SK-N-SH (cell line): Measurements from ENCODE around the gene PTPN4. TPM values are rescaled to one million over a fixed set of nuclear protein-coding genes. Genes with fewer than 3 reads are reported as not detected.

Experiments used
- CTCF ChIA-PET: fragments of 300-600, 350-600 bp; formaldehyde crosslinking; extraction: SDS; loops from one replicate; lab custom pipeline; 2021; lab: Yijun Ruan, JAX
- POLR2A ChIA-PET: fragments of 350-600 bp; sonication (Branson Sonifier 250); formaldehyde crosslinking; extraction: SDS; loops from one replicate; lab custom pipeline; 2020; ENCODE audit warnings: antibody characterized with exemption, inconsistent platforms; lab: Yijun Ruan, JAX
- DNase-seq: peaks from one replicate; pipeline ENCODE4 v3.0.0; 2012
- H2AFZ ChIP-seq: fragments of 200-600 bp; sonication (generic); 2 replicates; pipeline ENCODE4 v1.8.1; 2016; ENCODE audit warnings: antibody characterized with exemption, mild to moderate bottlenecking, low read depth
- H3F3A ChIP-seq: fragments of 200-600 bp; sonication (generic); replicated peaks from 2 replicates; pipeline ENCODE3; 2016; ENCODE audit warnings: antibody characterized with exemption, mild to moderate bottlenecking; ENCODE audit not compliant: insufficient read depth
- H3K27ac ChIP-seq, 2 experiments: fragments of 200-500 bp in 1 of 2; fragments of 200-600 bp in 1 of 2; sonication (Bioruptor generic) in 1 of 2; sonication (generic), shearing (Covaris generic) in 1 of 2; 2 replicates each; pipeline versions ENCODE4 v1.5.1 to v1.6.1; 2014 to 2016; ENCODE audit warnings: low read depth in 2 of 2, inconsistent platforms in 1 of 2, low read length in 1 of 2, mild to moderate bottlenecking in 1 of 2, mixed read lengths in 1 of 2
- H3K27me3 ChIP-seq: fragments of 200-600 bp; sonication (generic), shearing (Covaris generic); 2 replicates; pipeline ENCODE4 v1.6.1; 2016; ENCODE audit warnings: mixed run types; ENCODE audit not compliant: insufficient read depth
- H3K36me3 ChIP-seq, 2 experiments: fragments of 200-500 bp in 1 of 2; fragments of 200-600 bp in 1 of 2; sonication (Bioruptor generic) in 1 of 2; sonication (generic) in 1 of 2; replicated peaks in 1 of 2; 2 replicates each; pipeline versions ENCODE3 to v1.5.1; 2014 to 2016; ENCODE audit warnings: low read length in 1 of 2, mild to moderate bottlenecking in 1 of 2; ENCODE audit not compliant: insufficient read depth in 2 of 2, control insufficient read depth in 1 of 2
- H3K4me1 ChIP-seq, 2 experiments: fragments of 200-500 bp in 1 of 2; fragments of 200-600 bp in 1 of 2; sonication (Bioruptor generic) in 1 of 2; sonication (generic), shearing (Covaris generic) in 1 of 2; 2 replicates each; pipeline versions ENCODE4 v1.5.1 to v1.6.1; 2014 to 2016; ENCODE audit warnings: low read depth in 1 of 2, low read length in 1 of 2, mixed run types in 1 of 2; ENCODE audit not compliant: insufficient read depth in 2 of 2, control insufficient read depth in 1 of 2
- H3K4me2 ChIP-seq: fragments of 200-600 bp; sonication (generic), shearing (Covaris generic); 2 replicates; pipeline ENCODE4 v1.6.1; 2017; ENCODE audit warnings: mixed run types
- H3K4me3 ChIP-seq, 2 experiments: fragments of 200-500 bp in 1 of 2; fragments of 200-600 bp in 1 of 2; sonication (Bioruptor generic) in 1 of 2; sonication (generic), shearing (Covaris generic) in 1 of 2; 2 replicates each; pipeline versions ENCODE4 v1.5.1 to v1.8.1; 2014 to 2016; ENCODE audit warnings: low read depth in 2 of 2, inconsistent platforms in 1 of 2, low read length in 1 of 2, mild to moderate bottlenecking in 1 of 2, mixed read lengths in 1 of 2, moderate library complexity in 1 of 2
- H3K79me2 ChIP-seq: fragments of 200-600 bp; sonication (generic); 2 replicates; pipeline ENCODE4 v1.8.1; 2017; ENCODE audit warnings: mild to moderate bottlenecking; ENCODE audit not compliant: insufficient read depth
- H3K9ac ChIP-seq: fragments of 200-600 bp; sonication (generic); 2 replicates; pipeline ENCODE4 v1.6.1; 2017; ENCODE audit warnings: mixed run types
- H3K9me2 ChIP-seq: fragments of 200-600 bp; sonication (generic); 2 replicates; pipeline ENCODE4 v1.6.1; 2017; ENCODE audit warnings: mixed run types
- H3K9me3 ChIP-seq: fragments of 200-600 bp; sonication (generic); 2 replicates; pipeline ENCODE4 v1.6.1; 2017; ENCODE audit warnings: mixed run types, mild to moderate bottlenecking, moderate library complexity
- H4K20me1 ChIP-seq: fragments of 200-600 bp; sonication (generic); 2 replicates; pipeline ENCODE4 v1.6.1; 2017; ENCODE audit warnings: mild to moderate bottlenecking, mixed run types; ENCODE audit not compliant: insufficient read depth
- CHD2 ChIP-seq: fragments of 150-350 bp; IDR thresholded peaks from 2 replicates; pipeline ENCODE4 v1.6.1; 2018; ENCODE audit warnings: low read length; ENCODE audit not compliant: partially characterized antibody
- EP300 ChIP-seq, 2 experiments: IDR thresholded peaks; 2 replicates each; pipeline versions ENCODE4 v1.4.0 to v1.6.1; 2012; ENCODE audit warnings: borderline replicate concordance in 1 of 2, low read depth in 1 of 2, low read length in 1 of 2
- FOXJ3 ChIP-seq: sonication (generic); formaldehyde crosslinking; IDR thresholded peaks from 2 replicates; pipeline ENCODE4 v1.5.1; 2020; ENCODE audit warnings: mild to moderate bottlenecking, missing genetic modification reagents
- FOXM1 ChIP-seq: IDR thresholded peaks from 2 replicates; pipeline ENCODE4 v1.4.0; 2012; ENCODE audit warnings: low read depth, mild to moderate bottlenecking
- IRF3 ChIP-seq: fragments of 150-350 bp; IDR thresholded peaks from 2 replicates; pipeline ENCODE4 v1.6.1; 2016; ENCODE audit warnings: mild to moderate bottlenecking, low read depth, low read length
- NFIC ChIP-seq: IDR thresholded peaks from 2 replicates; pipeline ENCODE4 v1.4.0; 2012; ENCODE audit warnings: borderline replicate concordance
- NRF1 ChIP-seq: IDR thresholded peaks from 2 replicates; pipeline ENCODE4 v1.6.1; 2012; ENCODE audit warnings: low read depth, mild to moderate bottlenecking, low read length
- PBX3 ChIP-seq: IDR thresholded peaks from 2 replicates; pipeline ENCODE4; 2012
- POLR2AphosphoS5 ChIP-seq: IDR thresholded peaks from 2 replicates; pipeline ENCODE4 v1.6.1; 2012; ENCODE audit warnings: low read depth, low read length
- RFX5 ChIP-seq: IDR thresholded peaks from 2 replicates; pipeline ENCODE4 v1.6.1; 2012; ENCODE audit warnings: mild to moderate bottlenecking, improper control_type of control experiment, low read length
- SIN3A ChIP-seq: IDR thresholded peaks from 2 replicates; pipeline ENCODE4 v1.6.1; 2012; ENCODE audit warnings: low read depth, mild to moderate bottlenecking, low read length, moderate library complexity, borderline replicate concordance
- TAF1 ChIP-seq: IDR thresholded peaks from 2 replicates; pipeline ENCODE4 v1.6.1; 2012; ENCODE audit warnings: low read depth, mild to moderate bottlenecking, low read length, moderate library complexity, borderline replicate concordance
- TCF12 ChIP-seq: IDR thresholded peaks from 2 replicates; pipeline ENCODE4 v1.4.0; 2012
- TEAD4 ChIP-seq: IDR thresholded peaks from 2 replicates; pipeline ENCODE4 v1.4.0; 2012; ENCODE audit warnings: mild to moderate bottlenecking, borderline replicate concordance; ENCODE audit not compliant: insufficient read depth
- YY1 ChIP-seq: IDR thresholded peaks from 2 replicates; pipeline ENCODE4 v1.4.0; 2012; ENCODE audit warnings: low read depth, mild to moderate bottlenecking
- ZBTB33 ChIP-seq: IDR thresholded peaks from 2 replicates; pipeline ENCODE4 v1.4.0; 2012; ENCODE audit warnings: low read depth, borderline replicate concordance
- WGBS: methylation state at CpG from one replicate; pipeline ENCODE4 v1.1.6; 2017; ENCODE audit warnings: low lambda C conversion rate; 5-methylcytosine and 5-hydroxymethylcytosine counted together
- polyA plus RNA-seq, 3 experiments: library from polyadenylated mRNA; depleted of rRNA; stranded (reverse); fragments of >200 nt; gene quantifications; 2 replicates each; pipeline ENCODE4 v1.2.3, GENCODE V29; 2012

Gene PTPN4
- polyA plus RNA-seq, 1 of the 3 experiments (the other 2 are of a cell fraction), result 6.2 TPM

- no peaks in the 10 kb centered on the region for H3K9me3 ChIP-seq
- WGBS, result 92% methylated on average over 2 of the region's 2 CpGs
Observed at GRCh38 chr2:119950966-119951365, 191.2 kb downstream of the PTPN4 start.

GRCh38 chr2:119958670-119959268 lies 199.0 kb downstream of the PTPN4 start:
- Histone ChIP-seq H3K79me2 (no peaks in the 10 kb centered on the region), H3K9me2 (no peaks in the 10 kb centered on the region), H3K9me3 (no peaks in the 10 kb centered on the region; the same call in 1 of the 2 replicates), H3K4me1 (no peaks in the 10 kb centered on the region), H3K4me2 (no peak overlapping the region), H2AFZ (no peak overlapping the region), H3K27me3 (no peaks in the 10 kb centered on the region), H3K27ac (no peak overlapping the region), H3F3A (peaks cover 8% of the 10 kb centered on the region), H3K9ac (no peak overlapping the region), H3K4me3 (no peak overlapping the region), H4K20me1 (no peaks in the 10 kb centered on the region), H3K36me3 (peaks cover 40 to 64% of the 10 kb centered on the region in 2 experiments)
- ChIA-PET CTCF (interaction anchor here (1.0 kb wide), 1 partner anchor 10 kb away, joined by 3 read pairs; no protein-coding TSS in a partner anchor), POLR2A (no interaction called here)
- TF ChIP-seq RFX5 (no peak), FOXM1 (no peak), ZBTB33 (no peak), NFIC (no peak), POLR2AphosphoS5 (no peak), IRF3 (no peak), EP300 (IDR thresholded peaks at IDR 0.05; ENCODE audit: borderline replicate concordance in 1 of 2, low read depth in 1 of 2, low read length in 1 of 2) (no peak), FOXJ3 (CRISPR knock-in tag) (no peak), CHD2 (no peak), YY1 (no peak), TCF12 (no peak), SIN3A (no peak), TEAD4 (no peak), NRF1 (no peak), TAF1 (no peak)
- DNase-seq, result no peak

More at GRCh38 chr2:119950966-119951365, 191.2 kb downstream of the PTPN4 start:
- DNase-seq, result no peak
- no peak overlapping the region for H3K4me3 ChIP-seq
- CTCF ChIA-PET, result no interaction called here
- H3K9ac ChIP-seq, result no peak overlapping the region
- no peak overlapping the region for H2AFZ ChIP-seq
- no peak overlapping the region for H3K27ac ChIP-seq
- no peak overlapping the region for H3K4me2 ChIP-seq
- H3K4me1 ChIP-seq, result no peaks in the 10 kb centered on the region
- peaks cover 7 to 63% of the 10 kb centered on the region in 2 experiments for H3K36me3 ChIP-seq
- POLR2A ChIA-PET, result no interaction called here
- 0 out of 2 replicates have a peak, but pooled peaks cover 3% of the 10 kb centered on the region for H3K9me2 ChIP-seq
- no peaks in the 10 kb centered on the region for H4K20me1 ChIP-seq
- TF ChIP-seq PBX3 (no peak), TAF1 (no peak)
- H3F3A ChIP-seq, result no peaks in the 10 kb centered on the region
- H3K79me2 ChIP-seq, result no peaks in the 10 kb centered on the region
- H3K27me3 ChIP-seq, result no peaks in the 10 kb centered on the region
